Mesendoderm (in vitro differentiated cells): ENCODE measurements around the gene HOXA5.

Source experiments
- DNase-seq: peaks from one replicate; pipeline ENCODE4 v3.0.0; 2013
- H2AK5ac ChIP-seq: 2 replicates; pipeline ENCODE4 v1.6.1; 2013; ENCODE audit warnings: low read length, inconsistent platforms
- H2BK120ac ChIP-seq: 2 replicates; pipeline ENCODE4 v1.6.1; 2013; ENCODE audit warnings: low read depth, mild to moderate bottlenecking, low read length, moderate library complexity, mixed read lengths
- H2BK15ac ChIP-seq: replicated peaks from 2 replicates; pipeline ENCODE4 v1.6.1; 2013; ENCODE audit warnings: low read depth, mild to moderate bottlenecking, moderate library complexity
- H2BK5ac ChIP-seq: 2 replicates; pipeline ENCODE4 v1.6.1; 2013; ENCODE audit warnings: low read length, inconsistent platforms
- H3K18ac ChIP-seq: 2 replicates; pipeline ENCODE4 v1.6.1; 2013; ENCODE audit warnings: mild to moderate bottlenecking, low read length, mixed read lengths
- H3K23ac ChIP-seq: one replicate; pipeline ENCODE4 v1.6.1; 2013; ENCODE audit warnings: low read length
- H3K27ac ChIP-seq: 2 replicates; pipeline ENCODE4 v1.5.1; 2013; ENCODE audit warnings: low read depth, mild to moderate bottlenecking, inconsistent platforms, low read length, moderate library complexity
- H3K27me3 ChIP-seq: 2 replicates; pipeline ENCODE4 v1.6.1; 2013; ENCODE audit warnings: low read length, control low read depth, mild to moderate bottlenecking, inconsistent platforms; ENCODE audit not compliant: insufficient read depth, poor library complexity
- H3K36me3 ChIP-seq: 2 replicates; pipeline ENCODE4 v1.6.1; 2013; ENCODE audit warnings: low read length, inconsistent platforms; ENCODE audit not compliant: control insufficient read depth, insufficient read depth
- H3K4ac ChIP-seq: one replicate; pipeline ENCODE4 v1.6.1; 2013; ENCODE audit warnings: low read depth, mild to moderate bottlenecking, low read length, moderate library complexity
- H3K4me1 ChIP-seq: 2 replicates; pipeline ENCODE4 v1.6.1; 2013; ENCODE audit warnings: low read depth, low read length, inconsistent platforms; ENCODE audit not compliant: control insufficient read depth
- H3K4me2 ChIP-seq: 2 replicates; pipeline ENCODE4 v1.6.1; 2013; ENCODE audit warnings: low read length
- H3K4me3 ChIP-seq: 2 replicates; pipeline ENCODE4 v1.5.1; 2013; ENCODE audit warnings: mild to moderate bottlenecking, low read length
- H3K56ac ChIP-seq: one replicate; pipeline ENCODE4 v1.6.1; 2013; ENCODE audit warnings: low read length
- H3K79me1 ChIP-seq: 2 replicates; pipeline ENCODE4 v1.6.1; 2013; ENCODE audit warnings: low read length, inconsistent platforms
- H3K79me2 ChIP-seq: 2 replicates; pipeline ENCODE4 v1.6.1; 2013; ENCODE audit warnings: mild to moderate bottlenecking, low read length; ENCODE audit not compliant: control insufficient read depth, insufficient read depth
- H3K9ac ChIP-seq: 2 replicates; pipeline ENCODE4 v1.6.1; 2013; ENCODE audit warnings: low read length, inconsistent platforms
- H4K5ac ChIP-seq: one replicate; pipeline ENCODE4 v1.6.1; 2013; ENCODE audit warnings: low read length
- H4K8ac ChIP-seq: one replicate; pipeline ENCODE4 v1.6.1; 2013; ENCODE audit warnings: low read depth, mild to moderate bottlenecking, control low read depth, low read length, moderate library complexity
- WGBS: extraction: QIAGEN DNeasy Blood & Tissue Kit; methylation state at CpG from one replicate; pipeline ENCODE4 v1.1.7; 2013; ENCODE audit warnings: low lambda C conversion rate, missing lambda C conversion rate; ENCODE audit not compliant: insufficient coverage; ENCODE audit errors: extremely low coverage; 5-methylcytosine and 5-hydroxymethylcytosine counted together

Gene HOXA5

DNA sequence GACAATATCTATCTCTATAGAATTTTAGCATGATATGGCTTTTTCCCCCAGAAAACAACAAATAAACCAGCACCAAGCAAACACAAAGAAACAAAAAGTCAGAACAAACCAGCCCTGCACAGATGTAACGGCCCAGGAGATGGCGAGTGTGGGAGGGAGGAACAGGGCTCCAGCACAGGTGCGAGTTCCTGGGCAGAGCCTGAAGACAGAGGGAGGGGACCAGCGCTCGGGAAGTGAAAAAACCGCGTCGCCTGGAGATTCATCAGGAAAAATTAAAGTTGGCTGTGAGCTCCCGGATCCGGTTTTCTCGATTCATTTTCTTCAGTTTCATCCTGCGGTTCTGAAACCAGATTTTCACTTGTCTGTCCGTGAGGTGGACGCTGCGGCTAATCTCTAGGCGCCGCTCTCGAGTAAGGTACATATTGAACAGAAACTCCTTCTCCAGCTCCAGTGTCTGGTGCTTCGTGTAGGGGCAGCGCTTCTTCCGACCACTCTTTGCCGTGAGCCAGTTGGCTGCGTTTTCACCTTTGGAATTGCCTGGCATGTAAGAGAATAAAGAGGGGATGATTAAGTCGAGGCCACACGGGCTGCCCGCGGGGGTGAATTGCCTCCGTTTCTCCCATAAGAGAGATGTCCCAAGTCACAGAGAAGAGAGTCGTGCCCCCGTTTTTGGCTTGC lies 28.3 kb upstream of the HOXA5 start:
- no peak overlapping the region for H3K9ac ChIP-seq
- no peak overlapping the region for H2BK5ac ChIP-seq
- no peak overlapping the region for H4K5ac ChIP-seq
- no peak overlapping the region for H3K18ac ChIP-seq
- no peak overlapping the region for H3K4me3 ChIP-seq
- H3K79me2 ChIP-seq = no peaks in the 10 kb centered on the region
- H3K36me3 ChIP-seq = no peaks in the 10 kb centered on the region
- no CpG with 5 or more reads among the region's 30 CpGs for WGBS
- peaks cover 90% of the 10 kb centered on the region for H3K27me3 ChIP-seq
- H3K4ac ChIP-seq = no peak overlapping the region
- H3K27ac ChIP-seq = no peak overlapping the region
- H2BK120ac ChIP-seq = no peak overlapping the region
- H3K79me1 ChIP-seq = no peaks in the 10 kb centered on the region
- H3K4me1 ChIP-seq = no peaks in the 10 kb centered on the region
- H3K4me2 ChIP-seq = no peak overlapping the region
- no peak overlapping the region for H3K23ac ChIP-seq
- DNase-seq = peak; percentile 59
- no peak overlapping the region for H2AK5ac ChIP-seq
- no peak overlapping the region for H4K8ac ChIP-seq
- no peak overlapping the region for H3K56ac ChIP-seq
- no peak overlapping the region for H2BK15ac ChIP-seq

- H3K4me3 ChIP-seq = no peak overlapping the region
- no peak overlapping the region for H4K5ac ChIP-seq
Observed at GRCh38 chr7:27171325-27171636, 27.8 kb upstream of the HOXA5 start.

GRCh38 chr7:27170426-27171324 lies 27.2 kb upstream of the HOXA5 start:
- no peak overlapping the region for H3K4ac ChIP-seq
- no peaks in the 10 kb centered on the region for H3K79me1 ChIP-seq
- H3K4me3 ChIP-seq = no peak overlapping the region
- no peaks in the 10 kb centered on the region for H3K4me1 ChIP-seq
- no CpG with 5 or more reads among the region's 11 CpGs for WGBS
- no peak overlapping the region for H3K56ac ChIP-seq
- H2BK120ac ChIP-seq = no peak overlapping the region
- no peak overlapping the region for H3K9ac ChIP-seq
- DNase-seq = no peak
- no peak overlapping the region for H3K4me2 ChIP-seq
- H3K36me3 ChIP-seq = no peaks in the 10 kb centered on the region
- H3K27me3 ChIP-seq = peaks cover 90% of the 10 kb centered on the region
- no peak overlapping the region for H2BK15ac ChIP-seq
- no peak overlapping the region for H3K23ac ChIP-seq
- no peaks in the 10 kb centered on the region for H3K79me2 ChIP-seq
- H2AK5ac ChIP-seq = no peak overlapping the region
- H3K18ac ChIP-seq = no peak overlapping the region
- H2BK5ac ChIP-seq = no peak overlapping the region
- no peak overlapping the region for H3K27ac ChIP-seq
- no peak overlapping the region for H4K5ac ChIP-seq
- H4K8ac ChIP-seq = no peak overlapping the region

More at GRCh38 chr7:27171325-27171636, 27.8 kb upstream of the HOXA5 start:
- peak; percentile 53 for DNase-seq
- Histone ChIP-seq H3K4me2 (no peak overlapping the region), H3K79me1 (no peaks in the 10 kb centered on the region), H2BK15ac (no peak overlapping the region), H3K56ac (no peak overlapping the region), H3K18ac (no peak overlapping the region), H2BK120ac (no peak overlapping the region), H3K4me1 (no peaks in the 10 kb centered on the region), H3K4ac (no peak overlapping the region), H2BK5ac (no peak overlapping the region), H3K23ac (no peak overlapping the region), H3K27ac (no peak overlapping the region), H3K27me3 (peaks cover 90% of the 10 kb centered on the region), H3K9ac (no peak overlapping the region), H4K8ac (no peak overlapping the region), H3K79me2 (no peaks in the 10 kb centered on the region), H3K36me3 (no peaks in the 10 kb centered on the region), H2AK5ac (no peak overlapping the region)
- WGBS = no CpG with 5 or more reads among the region's 8 CpGs

GRCh38 chr7:27169658-27170425 lies 26.4 kb upstream of the HOXA5 start:
- Histone ChIP-seq H2BK15ac (no peak overlapping the region), H3K4me3 (no peak overlapping the region), H3K36me3 (no peaks in the 10 kb centered on the region), H3K18ac (no peak overlapping the region), H3K9ac (no peak overlapping the region), H3K23ac (no peak overlapping the region), H2BK120ac (no peak overlapping the region), H3K79me1 (no peaks in the 10 kb centered on the region), H3K4ac (no peak overlapping the region), H4K5ac (no peak overlapping the region), H3K56ac (no peak overlapping the region), H3K27me3 (peaks cover 90% of the 10 kb centered on the region), H3K4me2 (peak overlapping the region; percentile 27), H2AK5ac (no peak overlapping the region), H2BK5ac (no peak overlapping the region), H3K79me2 (no peaks in the 10 kb centered on the region), H3K27ac (no peak overlapping the region), H3K4me1 (no peaks in the 10 kb centered on the region), H4K8ac (no peak overlapping the region)
- DNase-seq = peak; percentile 74
- WGBS = no CpG with 5 or more reads among the region's 46 CpGs

DNA sequence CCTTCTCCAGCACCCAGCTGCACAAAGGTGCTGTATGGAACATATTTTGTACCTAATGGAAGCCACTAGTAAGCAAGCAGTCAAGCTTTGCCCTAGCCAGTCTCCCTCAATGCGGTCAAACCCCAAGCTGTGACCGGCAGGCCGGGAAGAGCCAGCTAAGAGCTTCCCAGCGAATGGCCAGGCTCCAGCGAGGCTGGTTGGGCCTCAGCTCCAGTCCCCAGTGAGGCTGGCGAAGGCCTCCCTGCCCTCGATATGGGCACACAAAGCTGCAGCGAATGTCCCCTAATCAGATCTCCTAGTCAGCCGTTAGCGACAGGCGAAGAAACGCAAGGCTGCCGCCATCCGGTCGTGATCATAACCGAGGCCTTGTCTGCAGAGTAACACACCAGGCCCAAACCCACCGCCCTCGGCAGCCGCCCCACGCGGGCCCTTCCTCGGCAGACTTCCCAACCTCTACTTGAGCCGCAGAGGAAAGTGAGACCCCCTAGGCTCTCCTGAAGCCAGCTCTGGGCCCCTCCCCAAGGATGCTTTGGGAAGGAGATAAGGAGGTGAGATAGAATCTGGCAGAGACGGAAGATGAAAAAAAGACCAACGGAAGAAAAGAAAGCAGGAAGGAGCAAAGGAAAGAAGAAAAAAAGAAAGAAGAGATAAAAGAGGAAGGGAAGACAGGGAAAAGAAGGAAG lies 24.9 kb upstream of the HOXA5 start:
- no peaks in the 10 kb centered on the region for H3K79me1 ChIP-seq
- no peak overlapping the region for H2BK120ac ChIP-seq
- no CpG with 5 or more reads among the region's 25 CpGs for WGBS
- no peak overlapping the region for H4K8ac ChIP-seq
- H3K4me1 ChIP-seq = no peaks in the 10 kb centered on the region
- no peak overlapping the region for H4K5ac ChIP-seq
- no peak overlapping the region for H2BK5ac ChIP-seq
- H2AK5ac ChIP-seq = no peak overlapping the region
- peaks cover 90% of the 10 kb centered on the region for H3K27me3 ChIP-seq
- H2BK15ac ChIP-seq = no peak overlapping the region
- H3K36me3 ChIP-seq = no peaks in the 10 kb centered on the region
- no peak overlapping the region for H3K23ac ChIP-seq
- no peaks in the 10 kb centered on the region for H3K79me2 ChIP-seq
- no peak overlapping the region for H3K4me2 ChIP-seq
- peak; percentile 59 for DNase-seq
- no peak overlapping the region for H3K4ac ChIP-seq
- no peak overlapping the region for H3K4me3 ChIP-seq
- H3K27ac ChIP-seq = no peak overlapping the region
- no peak overlapping the region for H3K18ac ChIP-seq
- no peak overlapping the region for H3K9ac ChIP-seq
- no peak overlapping the region for H3K56ac ChIP-seq
